GM21723 (cell line): ENCODE results near the gene LGALS9B.
"Not testable (repeated sequence)": the region's sequence is repeated elsewhere in the genome, so short reads cannot be mapped to it uniquely, and the experiment has no call there.

Source experiments
- ATAC-seq: cut with Tn5 transposase; IDR thresholded peaks from one replicate; pipeline ENCODE4 v1.9.1; 2021; ENCODE audit warnings: mild to moderate bottlenecking, moderate library complexity; ENCODE audit not compliant: unreplicated experiment

LGALS9B gene

GRCh38 chr17:20417492-20418080 is 49.8 kb downstream of the LGALS9B start:
- ATAC-seq = not testable (repeated sequence)

GRCh38 chr17:20416381-20416911 is 50.9 kb downstream of the LGALS9B start:
- ATAC-seq = not testable (repeated sequence)

GRCh38 chr17:20415479-20415878 is 51.9 kb downstream of the LGALS9B start:
- ATAC-seq = not testable (repeated sequence)

- ATAC-seq = not testable (repeated sequence)
Observed at GRCh38 chr17:20401306-20402022, 65.9 kb downstream of the LGALS9B start.

- not testable (repeated sequence) for ATAC-seq
Observed at GRCh38 chr17:20400559-20401305, 66.6 kb downstream of the LGALS9B start.
